ENCODE data around the gene ROGDI.

GRCh38 chr16:4797805-4798252 is 4.6 kb downstream of the ROGDI start:
- TF ChIP-seq CTCF (IDR thresholded peaks at IDR 0.05; ENCODE audit: low read length) (no peak), EZH2 (optimal IDR thresholded peaks at IDR 0.05; ENCODE audit: low read depth, low read length) (no peak), EZH2phosphoT487 (IDR thresholded peaks at IDR 0.05; ENCODE audit: low read length) (no peak)

Measured in MM.1S (cell line).